NCI-H1930 (cell line): Measurements from ENCODE around the gene ANO10.

Source experiments
- DNase-seq, 2 experiments: peaks; one replicate each; lab custom pipeline; 2025; lab: John Stamatoyannopoulos, UW

Gene ANO10

DNA sequence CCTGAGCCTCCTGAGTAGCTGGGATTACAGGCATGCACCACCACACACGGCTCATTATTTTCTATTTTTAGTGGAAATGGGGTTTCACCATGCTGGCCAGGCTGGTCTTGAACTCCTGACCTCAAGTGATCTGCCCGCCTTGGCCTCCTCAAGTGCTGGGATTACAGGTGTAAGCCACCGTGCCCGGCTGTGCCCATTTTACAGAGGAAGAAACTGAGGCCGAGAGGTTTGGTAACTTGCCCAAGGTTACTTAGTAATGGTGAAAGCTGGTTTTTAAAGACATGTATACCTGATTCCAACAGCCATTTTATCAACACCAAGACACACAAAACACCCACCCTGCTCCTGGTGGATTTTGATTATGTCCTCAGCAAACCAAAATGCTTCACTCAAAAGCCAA, 206.7 kb downstream of the ANO10 start:
- no peak for DNase-seq

- DNase-seq = no peak
Measured at GRCh38 chr3:43413676-43414368, 208.0 kb downstream of the ANO10 start.

GRCh38 chr3:43411429-43411828, 210.4 kb downstream of the ANO10 start:
- no peak for DNase-seq

DNA sequence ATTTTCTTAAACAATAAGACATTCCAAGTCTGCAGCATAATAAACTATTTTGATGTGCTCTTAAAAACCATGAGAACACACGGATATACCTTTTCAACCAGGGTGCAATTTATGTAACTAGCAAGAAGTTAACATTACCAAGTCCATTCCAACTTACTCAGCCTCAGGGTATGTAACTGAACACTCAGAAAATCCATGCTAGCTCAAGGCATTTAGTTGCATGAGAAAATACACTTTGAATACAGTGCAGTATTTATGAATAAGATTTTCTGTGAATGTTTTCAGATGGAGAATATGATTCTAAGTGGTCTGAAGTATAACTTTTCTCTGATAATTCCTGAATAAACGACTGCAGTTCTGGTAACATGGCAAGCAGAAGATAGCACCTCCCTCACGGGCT, 211.2 kb downstream of the ANO10 start:
- no peak for DNase-seq

DNA sequence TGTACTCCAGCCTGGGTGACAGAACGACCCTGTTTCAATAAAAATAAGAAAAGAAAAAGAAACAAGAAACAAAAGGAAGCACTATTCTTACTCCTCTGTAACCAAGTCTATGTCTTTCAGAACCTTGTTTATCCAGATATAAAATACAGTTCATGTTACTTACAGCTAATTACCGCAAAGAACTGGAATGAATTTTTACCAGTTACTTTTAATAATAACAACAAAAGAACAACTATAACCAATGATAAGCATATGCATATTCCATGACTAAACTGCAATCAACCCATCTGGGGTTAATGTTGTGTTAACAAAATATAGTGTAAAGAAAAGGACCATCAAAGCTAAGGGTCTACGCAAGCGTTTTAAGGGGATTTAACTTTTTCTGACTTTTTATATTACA, 212.3 kb downstream of the ANO10 start:
- DNase-seq = no peak

DNA sequence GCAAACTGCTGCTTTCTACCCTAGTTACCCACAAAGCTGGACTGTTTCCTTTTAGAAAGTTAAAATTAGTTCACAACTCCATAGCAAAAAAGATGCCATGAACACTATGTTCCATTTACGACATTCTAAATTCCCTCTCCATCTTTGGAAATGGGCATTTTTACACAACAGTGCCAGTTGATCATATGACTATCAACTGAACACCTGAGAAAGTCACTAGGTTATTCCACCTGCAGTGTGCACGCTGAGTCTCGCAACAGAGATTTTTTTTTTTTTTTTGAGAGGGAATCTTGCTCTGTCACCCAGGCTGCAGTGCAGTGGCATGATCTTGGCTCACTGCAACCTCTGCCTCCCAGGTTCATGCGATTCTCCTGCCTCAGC, 215.2 kb downstream of the ANO10 start:
- DNase-seq = no peak

- DNase-seq = no peak
Measured at GRCh38 chr3:43405888-43406642, 215.7 kb downstream of the ANO10 start.

DNA sequence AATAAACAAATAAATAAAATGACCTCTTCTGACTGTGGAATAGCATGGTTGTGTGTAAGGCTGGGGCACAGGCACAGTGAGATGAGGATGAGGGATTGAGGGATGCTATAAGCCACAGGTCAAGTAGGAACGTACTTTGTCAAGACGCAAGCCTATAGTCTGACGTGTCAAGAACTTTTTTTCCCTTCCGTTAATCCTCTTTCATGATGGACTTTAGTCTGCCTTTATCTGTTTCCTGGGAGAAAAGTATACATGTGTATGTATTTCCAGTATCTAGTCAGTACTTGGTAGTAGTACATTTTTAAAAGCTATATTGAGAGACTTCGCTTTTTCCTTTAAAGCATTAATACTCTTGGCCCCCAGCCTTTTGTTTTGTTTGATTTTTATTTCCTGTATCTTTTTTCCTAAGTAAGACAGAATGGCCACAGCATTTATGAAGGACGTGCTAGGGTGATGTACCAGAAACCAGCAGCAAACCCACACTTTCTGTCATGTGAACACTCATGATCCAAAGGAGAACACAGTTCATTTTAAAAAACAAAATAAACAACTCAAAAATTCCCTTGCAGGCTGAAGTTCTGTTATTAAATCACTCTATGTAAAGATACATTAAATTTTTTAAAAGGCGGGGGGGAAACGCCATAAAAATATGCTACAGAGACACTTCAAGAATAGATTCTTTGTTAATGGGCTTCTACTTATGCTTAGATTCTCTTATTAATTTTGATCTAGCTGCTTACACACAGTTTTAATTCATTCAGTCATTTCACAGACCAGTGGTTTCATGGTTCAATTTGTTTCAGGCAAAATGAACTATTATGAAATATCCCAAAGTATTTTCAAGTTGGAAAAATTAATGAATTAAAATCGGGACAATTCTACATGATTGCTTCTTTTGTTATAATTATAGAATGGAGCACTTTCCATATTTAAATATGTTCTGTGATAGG, 220.8 kb downstream of the ANO10 start:
- no peak for DNase-seq

GRCh38 chr3:43400167-43400566, 221.6 kb downstream of the ANO10 start:
- no peak for DNase-seq

DNA sequence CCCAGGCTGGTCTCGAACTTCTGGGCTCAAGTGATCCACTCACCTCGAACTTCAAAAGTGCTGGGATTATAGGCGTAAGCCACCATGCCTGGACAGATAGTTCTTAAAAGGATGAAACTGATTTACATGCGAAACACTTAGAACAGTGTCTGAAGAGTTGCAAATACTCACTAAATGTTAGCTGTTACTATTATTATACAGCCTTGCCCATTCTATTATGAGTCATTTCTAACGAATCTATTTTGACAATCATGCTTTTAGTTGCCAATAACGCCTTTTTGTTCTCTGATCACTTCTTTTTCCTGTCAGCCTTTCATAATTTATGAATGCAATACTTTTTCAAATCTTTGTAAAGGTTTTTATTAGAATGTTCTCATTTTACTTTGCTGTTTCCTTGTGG, 222.8 kb downstream of the ANO10 start:
- DNase-seq = no peak

GRCh38 chr3:43394041-43394554, 227.7 kb downstream of the ANO10 start:
- no peak for DNase-seq

DNA sequence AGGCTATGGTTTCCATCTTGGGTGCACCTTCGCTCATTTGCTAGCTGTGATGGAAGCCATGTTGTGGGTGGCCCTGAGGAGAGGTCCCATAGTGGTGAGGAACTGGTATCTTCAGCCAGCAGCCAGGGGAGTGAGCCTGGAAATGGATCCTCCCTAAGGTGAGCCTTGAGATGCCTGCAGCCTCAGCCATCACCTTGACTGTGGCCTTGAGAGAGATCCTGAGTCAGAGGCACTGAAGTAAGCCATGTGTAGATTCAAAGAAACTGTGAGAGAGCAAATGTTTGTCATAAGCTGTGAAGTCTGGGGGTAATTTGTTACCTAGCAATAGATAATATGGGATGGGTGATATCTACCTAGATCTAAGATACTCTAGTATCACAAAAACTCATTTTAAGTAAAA, 230.2 kb downstream of the ANO10 start:
- no peak for DNase-seq

- DNase-seq = no peak
Measured at GRCh38 chr3:43390255-43390588, 231.6 kb downstream of the ANO10 start.

DNA sequence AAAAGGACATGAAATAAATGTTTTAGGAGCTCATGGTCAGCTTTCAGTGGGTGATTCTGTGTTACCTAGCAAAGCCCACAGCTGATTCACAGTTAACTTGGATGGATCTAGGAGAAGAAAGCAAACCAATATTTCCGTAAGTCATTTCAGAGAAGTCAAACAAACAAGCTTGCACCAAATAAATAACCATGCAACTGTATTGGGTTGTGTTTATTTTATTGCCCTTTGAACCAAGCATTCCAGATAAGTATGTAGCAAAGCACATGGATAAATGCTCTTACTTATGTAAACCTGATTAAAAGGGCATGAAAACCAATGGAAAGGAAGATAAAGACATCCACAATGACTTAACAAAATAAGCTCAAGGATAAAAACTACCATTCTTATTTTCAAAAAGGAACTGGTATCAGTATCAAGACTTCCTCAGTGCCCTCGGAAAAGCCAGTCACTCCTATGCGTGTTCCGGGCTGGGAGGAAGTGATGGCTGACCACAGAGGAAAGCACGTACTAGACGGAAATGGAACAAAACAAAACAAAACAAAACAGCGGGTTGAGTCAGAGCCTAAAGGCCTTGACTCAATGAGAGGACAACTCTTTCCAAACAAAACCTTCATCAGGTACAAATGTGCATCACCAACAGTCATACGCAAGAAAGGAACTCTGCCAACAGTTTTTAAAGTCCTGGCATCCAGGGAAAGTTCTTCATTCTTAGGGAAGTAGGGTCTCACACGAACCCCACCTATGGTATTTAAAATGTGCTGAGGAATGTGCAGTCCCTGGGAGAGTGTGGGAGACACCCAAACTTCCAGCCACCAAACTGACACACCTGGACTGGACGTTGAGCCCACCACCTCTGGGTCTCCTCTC, 232.2 kb downstream of the ANO10 start:
- DNase-seq = no peak

GRCh38 chr3:43388915-43389314, 232.9 kb downstream of the ANO10 start:
- no peak for DNase-seq

- DNase-seq = no peak
Measured at GRCh38 chr3:43388175-43388574, 233.6 kb downstream of the ANO10 start.

- no peak for DNase-seq
Measured at GRCh38 chr3:43379343-43379742, 242.5 kb downstream of the ANO10 start.

GRCh38 chr3:43378066-43378935, 243.5 kb downstream of the ANO10 start:
- no peak for DNase-seq

GRCh38 chr3:43373560-43373928, 248.3 kb downstream of the ANO10 start:
- DNase-seq = no peak

DNA sequence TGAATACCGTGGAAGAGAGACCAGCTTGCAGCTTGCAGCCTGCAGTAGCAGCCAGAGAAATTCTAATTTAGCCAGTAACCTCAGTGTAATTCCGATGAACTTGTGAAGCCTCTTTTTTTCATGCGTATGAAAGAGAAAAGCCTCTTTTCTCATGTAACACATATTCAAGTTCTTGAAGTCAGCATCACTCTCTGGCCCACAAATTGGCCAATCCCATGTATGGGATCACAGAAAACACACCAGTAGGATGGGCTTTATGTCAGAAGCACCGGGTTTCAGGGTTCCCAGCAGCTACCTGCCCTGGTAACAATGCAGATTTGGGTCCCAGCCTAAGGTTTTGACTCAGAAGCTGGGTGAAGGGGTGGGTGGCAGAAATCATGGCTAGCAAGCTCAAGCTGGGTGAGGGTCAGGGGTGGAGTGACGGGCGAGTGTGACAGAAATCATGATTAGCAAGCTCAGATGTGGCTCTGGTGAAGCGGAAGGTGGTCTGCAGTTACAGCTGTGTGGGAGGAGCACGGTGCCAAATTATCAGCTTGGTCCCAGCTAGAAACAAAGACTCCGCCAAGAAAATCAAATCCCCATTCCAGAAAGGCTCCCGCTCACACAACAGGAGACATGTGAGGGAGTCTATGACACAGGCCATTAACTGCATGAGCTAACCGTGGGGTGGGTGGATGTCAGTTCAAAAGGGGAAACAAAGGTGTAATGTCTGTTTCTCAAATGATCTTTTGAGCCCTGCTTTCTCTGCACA, 248.8 kb downstream of the ANO10 start:
- no peak for DNase-seq
